Raji (cell line): Measurements from ENCODE around the gene NMU.

ENCODE experiments used
- POLR2A ChIP-seq: IDR thresholded peaks from 2 replicates; pipeline ENCODE4 v1.6.1; 2011; ENCODE audit warnings: low read depth, low read length, control low read depth; ENCODE audit not compliant: insufficient read depth

The NMU gene

DNA sequence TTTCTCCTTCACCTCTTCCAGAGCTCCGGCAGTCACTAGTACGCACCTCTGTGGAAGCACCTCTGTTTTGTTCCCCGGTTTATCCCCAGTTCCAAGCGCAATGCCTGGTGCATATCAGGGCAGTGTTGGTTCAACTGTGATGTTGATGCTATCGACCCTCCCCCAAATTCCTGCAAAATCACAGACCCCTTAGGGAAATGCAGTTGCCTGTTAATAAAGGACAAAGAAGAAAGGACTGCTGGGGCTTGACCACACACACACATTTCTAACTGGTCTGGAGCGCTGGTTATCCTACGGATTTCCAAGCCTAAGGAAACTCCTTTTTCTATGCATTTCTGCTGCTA lies 530 bp upstream of the NMU start:
- no peak for TF ChIP-seq POLR2A

DNA sequence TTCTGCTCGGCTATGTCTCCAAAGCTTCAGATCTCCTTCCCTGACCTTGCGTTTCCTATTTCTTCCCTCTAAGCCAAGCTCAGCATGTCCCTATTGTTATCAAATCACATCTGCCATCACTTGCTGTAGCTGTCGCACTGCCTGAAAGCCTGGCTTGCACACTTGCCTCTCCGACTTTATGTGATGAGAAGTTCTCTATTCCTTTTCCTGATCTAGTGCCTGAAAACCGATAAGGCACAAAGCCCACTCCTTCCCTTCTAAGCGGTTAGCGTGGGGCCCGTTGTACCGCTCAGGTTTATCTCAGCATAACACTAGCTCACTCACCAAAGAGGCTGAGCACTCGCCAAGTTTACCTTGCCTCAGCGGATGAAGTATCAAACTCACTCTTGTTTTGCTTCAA lies 816 bp downstream of the NMU start:
- peak; percentile 38; the same call in 1 of the 2 replicates for TF ChIP-seq POLR2A

DNA sequence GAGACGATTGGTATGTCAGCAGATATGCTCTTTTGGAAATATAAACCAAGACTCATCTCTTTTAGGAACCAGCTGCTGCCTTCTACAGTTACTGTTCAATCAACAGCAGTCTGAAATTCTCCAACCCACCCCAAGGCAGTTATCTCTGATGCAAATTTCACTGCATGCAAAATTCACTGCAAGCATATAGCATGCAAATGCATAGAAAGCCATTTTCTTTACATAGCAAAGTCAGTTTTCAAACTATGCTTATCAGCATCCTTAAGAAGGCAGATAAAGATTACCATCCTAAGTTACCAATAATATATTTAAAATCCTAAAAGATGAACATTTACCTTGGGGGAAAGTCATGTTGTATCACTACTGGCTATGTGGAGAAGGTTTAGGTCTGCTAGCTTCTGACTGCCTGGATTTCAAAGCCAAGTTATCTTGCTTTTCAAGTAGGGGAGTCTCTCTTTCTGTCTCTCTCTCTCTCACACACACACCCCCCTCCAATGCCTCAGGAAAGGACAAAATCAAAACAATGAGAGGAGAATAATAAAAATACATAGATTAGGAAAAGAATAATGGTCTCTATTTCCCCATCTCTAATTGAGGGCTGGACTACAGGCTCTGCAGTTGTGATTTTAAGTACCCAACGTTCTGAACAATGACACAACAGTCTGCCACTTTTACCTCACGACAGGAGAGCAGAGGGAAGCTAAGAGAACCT lies 1.5 kb downstream of the NMU start:
- peak; percentile 43; the same call in 1 of the 2 replicates for TF ChIP-seq POLR2A

DNA sequence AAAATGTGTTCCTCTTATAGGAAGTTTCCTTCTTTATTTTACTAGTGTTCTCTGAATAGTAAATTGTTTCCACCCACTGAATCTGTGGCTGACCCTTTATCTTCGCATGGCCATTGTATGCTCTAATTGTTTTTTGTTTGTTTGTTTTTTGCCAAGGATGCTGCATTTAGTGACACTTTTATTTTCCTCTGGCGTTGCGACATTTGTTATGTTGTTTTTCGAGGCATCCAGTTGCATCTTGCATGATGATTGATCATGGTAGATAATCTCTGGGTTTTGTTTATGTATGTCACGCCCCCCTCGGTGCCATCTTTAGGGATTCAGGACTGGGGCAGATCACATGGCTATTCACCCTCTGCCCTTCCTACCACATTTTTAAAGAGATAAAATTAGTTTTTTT lies 2.2 kb downstream of the NMU start:
- no peak for TF ChIP-seq POLR2A

DNA sequence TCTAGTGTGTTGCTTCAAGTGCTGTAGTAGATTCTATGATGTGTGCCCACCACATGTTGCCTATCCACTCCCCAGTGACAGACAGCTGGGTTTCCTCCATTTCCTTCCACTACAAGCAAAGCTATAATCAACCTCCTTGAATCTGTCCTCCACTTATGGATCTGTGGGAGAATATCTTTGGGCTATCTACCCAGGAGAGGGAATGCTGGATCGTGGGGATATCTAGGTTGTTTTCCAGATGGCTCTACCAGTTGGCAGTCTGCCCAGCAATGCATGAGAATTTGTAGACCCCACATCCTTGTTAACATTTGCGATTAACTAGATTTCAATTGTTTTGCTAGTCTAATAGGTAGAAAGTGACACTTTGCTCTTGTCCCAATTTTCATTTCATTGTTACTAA lies 10.3 kb downstream of the NMU start:
- no peak for TF ChIP-seq POLR2A

DNA sequence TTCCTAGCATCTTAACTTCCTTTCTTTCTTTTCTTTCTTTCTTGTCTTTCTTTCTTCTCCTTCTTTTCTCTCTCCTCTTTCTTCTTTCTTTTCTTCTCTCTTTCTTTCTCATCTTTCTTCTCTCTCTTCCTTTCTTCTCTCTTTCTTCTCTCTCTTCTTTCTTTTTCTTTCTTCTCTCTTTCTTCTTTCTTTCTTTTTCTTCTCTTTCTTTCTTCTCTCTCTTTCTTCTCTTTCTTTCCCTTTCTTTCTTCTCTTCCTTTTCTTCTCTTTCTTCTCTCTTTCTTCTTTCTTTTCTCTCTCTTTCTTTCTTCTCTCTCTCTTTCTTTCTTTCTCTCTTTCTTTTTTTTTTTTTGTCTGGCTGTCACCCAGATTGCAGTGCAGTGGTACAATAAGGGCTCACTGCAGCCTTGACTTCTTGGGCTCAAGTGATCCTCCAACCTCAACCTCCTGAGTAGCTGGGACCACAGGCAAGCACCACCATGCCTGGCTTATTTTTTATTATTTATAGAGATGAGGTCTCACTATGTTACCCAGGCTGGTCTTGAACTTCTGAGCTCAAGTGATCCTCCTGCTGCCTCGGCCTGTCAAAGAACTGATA lies 17.5 kb downstream of the NMU start:
- TF ChIP-seq POLR2A, result no peak

DNA sequence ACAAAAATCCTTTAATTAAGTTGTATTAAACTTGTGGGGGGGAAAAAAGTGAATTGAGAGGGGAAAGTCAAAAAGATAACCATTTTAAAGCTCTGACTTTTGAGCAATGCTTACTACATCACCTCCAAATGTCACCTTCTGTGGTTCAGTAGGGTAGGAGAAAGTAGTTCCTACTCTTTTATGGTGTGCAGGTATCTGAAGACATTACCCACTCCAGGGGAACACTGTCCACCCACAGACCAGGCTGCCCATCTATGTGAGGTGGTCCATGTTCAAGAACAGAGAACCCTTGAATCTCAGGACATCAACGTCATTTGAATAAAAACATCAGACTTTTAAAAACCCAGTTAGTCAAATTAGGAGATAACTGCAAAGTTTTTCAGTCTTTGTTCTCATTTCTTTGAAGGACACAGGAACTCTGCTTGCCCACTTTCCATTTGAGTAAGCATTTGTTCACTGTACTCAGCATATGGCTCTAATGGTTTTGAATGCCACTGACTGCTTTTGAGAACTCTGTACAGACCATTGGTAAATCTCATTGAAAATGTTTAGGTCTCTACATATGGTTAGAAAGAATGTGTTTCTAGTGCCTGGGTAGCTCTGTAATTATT lies 18.4 kb downstream of the NMU start:
- no peak for TF ChIP-seq POLR2A

DNA sequence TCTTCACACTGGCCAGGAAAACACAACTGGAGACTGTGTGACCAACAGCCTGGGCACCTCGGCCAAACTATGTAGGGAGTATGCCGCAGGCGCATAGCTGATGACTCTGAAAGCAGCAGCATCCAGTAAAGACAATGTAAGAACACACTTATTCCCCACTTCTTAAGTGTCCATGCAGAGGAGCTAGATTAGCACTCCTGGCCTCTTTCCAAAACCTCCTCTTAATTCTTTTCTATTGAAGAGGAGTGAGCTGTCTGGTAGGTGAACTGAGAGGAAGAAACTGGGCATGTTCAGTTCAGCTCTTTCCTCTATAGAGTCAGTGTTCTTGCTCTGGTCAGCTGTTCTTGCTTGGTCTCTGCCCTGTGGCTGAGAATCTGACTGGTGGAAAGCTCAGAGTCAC lies 21.1 kb downstream of the NMU start:
- no peak for TF ChIP-seq POLR2A

DNA sequence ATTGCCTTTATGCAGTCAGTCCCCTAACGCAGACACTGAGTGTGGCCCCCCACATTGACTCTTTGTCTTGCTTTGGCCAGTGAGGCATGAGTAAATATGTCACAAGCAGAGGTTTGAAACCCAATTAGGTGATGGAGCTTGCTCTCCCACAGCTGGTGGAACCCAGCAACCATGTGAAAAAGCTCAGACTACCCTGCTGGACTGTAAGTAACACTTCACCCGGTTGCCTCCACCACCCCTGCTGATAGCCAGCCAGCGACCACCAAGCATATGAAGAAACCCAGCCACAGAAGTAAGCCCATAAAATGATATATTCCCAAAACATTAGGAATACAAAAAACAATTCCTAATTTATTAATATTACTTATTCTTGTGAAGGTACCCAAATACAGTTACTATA lies 22.5 kb downstream of the NMU start:
- TF ChIP-seq POLR2A, result no peak

DNA sequence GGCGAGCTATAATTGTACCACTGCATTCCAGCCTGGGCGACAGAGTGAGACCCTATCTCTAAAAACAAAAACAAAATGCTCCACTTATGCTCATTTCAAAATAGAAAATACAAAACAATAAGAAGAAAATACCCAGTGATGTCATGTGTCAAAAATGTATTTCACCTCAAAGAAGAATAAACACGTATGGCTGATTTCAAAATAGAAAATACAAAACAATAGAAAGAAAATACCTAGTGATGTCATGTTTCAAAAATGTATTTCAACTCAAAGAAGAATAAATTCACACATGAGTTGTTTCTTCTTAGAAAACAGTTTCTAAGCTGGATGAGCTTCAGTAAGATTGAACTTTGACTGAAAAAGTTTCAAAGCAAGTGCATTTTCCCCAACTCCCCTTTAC lies 23.8 kb downstream of the NMU start:
- TF ChIP-seq POLR2A, result no peak

DNA sequence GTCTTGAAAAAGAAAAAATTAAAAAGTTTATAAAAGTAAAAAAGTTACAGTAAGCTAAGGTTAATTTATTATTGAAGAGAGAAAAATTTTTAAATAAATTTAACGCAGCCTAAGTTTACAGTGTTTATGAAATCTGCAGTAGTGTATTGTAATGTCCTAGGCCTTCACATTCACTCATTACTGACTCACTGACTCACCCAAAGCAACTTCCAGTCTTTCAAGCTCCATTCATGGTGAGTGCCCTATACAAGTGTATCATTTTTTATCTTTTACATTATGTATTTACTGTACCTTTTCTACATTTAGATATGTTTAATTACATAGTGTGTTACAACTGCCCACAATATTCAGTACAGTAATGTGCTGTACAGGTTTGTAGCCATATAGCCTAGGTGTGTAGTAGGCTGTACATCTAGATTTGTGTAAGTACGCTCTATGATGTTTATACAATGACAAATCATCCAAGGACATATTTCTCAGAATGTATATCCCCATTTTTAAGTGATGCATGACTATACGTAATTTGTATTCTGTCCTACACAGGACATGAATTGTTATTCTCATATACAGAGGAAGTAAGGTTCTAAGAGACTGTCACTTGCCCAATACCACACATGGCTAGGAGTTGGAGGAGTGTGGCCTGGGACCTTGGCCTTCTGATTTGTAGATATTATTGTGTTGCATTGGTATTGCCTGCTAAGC lies 24.6 kb downstream of the NMU start:
- TF ChIP-seq POLR2A, result no peak

DNA sequence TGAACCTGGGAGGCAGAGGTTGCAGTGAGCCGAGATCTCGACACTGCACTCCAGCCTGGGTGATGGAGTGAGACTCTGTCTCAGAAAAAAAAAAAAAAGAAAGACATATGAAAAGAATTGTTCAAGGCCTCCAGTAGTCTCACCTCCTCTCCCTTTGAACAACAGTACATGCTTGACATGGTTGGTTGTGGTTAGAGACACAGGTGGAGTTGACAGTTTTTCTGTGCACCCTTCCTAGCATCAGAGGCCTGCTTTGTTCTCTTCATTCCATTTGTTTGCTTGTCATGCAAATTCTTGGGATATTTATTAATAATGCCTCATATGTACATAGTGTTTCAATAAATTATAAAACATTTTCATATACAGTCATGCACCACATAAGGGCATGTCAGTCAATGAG lies 25.7 kb downstream of the NMU start:
- no peak for TF ChIP-seq POLR2A

DNA sequence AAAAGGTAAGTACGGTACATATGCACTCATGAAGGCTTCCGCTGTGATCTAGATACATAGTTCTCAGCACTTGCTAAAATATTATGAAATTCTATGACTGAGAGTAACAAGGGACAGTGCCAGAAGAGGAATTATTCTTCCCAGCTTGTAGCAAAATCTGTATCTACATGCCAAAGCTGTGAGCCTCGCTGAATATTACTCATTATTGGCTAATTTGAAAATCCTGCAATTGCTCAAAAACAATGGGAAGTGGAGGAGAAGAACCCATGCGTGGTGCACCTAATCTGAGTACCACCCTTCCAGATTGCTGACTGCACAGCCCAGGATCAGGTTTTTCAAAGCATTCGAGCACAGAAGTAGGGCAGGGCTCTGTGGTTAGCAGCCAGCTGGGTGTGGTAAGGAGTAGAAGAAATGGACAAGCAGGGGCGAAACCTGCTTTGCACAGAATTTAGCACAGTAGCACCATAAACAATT lies 26.7 kb downstream of the NMU start:
- TF ChIP-seq POLR2A, result no peak

DNA sequence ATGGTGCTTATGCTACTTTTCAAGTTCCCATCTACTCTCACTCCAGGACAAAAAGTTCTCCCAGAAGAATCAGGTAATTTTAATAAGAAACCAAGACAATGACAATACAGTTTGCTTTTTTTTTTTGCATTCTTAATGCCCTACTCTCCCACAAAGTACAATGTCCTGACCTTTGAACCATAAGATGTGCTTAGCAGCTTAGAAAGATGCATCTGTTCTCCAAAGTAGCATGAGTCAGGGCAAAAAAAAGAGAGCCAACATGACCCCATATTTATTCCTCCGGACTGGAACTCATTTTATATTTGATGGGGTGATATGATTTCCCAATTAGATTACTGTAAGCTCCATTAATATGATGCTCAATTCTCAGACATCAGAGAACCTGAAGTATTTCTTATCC lies 27.5 kb downstream of the NMU start:
- TF ChIP-seq POLR2A, result no peak

DNA sequence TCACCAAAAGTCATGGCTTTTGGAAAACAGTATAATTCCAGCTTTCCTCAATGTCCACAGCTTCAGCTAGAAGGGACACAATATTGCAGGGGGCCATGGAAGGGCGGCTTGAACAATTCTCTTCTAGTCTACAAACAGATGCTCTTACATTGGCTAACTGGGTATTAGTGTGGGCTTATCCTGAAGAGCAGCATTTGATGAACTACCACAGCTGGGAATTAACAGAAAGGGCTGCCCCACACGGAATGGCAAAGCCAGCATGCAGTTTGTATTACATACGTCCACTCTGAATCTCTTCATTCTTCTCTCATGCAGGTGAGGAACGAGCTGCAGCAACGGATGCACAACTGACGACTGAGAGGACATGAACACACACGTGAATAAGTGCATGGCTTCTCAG lies 31.1 kb downstream of the NMU start:
- no peak for TF ChIP-seq POLR2A

DNA sequence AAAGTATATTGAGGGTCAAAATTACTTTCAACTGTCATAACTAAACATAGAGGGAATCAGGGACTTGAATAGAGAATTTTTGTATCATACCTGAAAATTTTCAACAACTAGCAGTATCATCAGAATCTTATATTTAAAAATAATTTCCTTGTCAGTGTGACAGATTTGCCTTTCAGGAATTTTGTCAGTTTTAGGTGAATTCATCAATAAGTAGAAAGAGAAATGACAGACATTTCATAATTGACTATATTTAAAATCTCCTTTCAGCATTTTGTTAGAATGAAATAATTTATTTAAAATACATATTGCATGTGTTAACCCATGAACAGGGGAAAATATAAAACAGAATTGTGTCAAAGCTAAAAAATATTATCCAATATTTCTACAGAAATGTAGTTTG lies 35.5 kb downstream of the NMU start:
- TF ChIP-seq POLR2A, result no peak
